Prostate gland (tissue), 2 donors: ENCODE data around the gene PPFIBP2.

Experiments used
- CTCF ChIP-seq, 4 experiments: fragments of 200-600 bp in 2 of 4; fragments of 450-650 bp in 2 of 4; sonication (generic) in 2 of 4; IDR thresholded peaks; 1 replicate in 3 of 4; 2 replicates in 1 of 4; pipeline ENCODE4 v1.5.1; 2016 to 2019; ENCODE audit warnings: antibody characterized with exemption in 4 of 4, mild to moderate bottlenecking in 2 of 4, moderate library complexity in 2 of 4
- POLR2AphosphoS5 ChIP-seq: sonication (generic); formaldehyde crosslinking; IDR thresholded peaks from one replicate; pipeline ENCODE4 v1.6.1; 2017; ENCODE audit warnings: antibody characterized with exemption

- TF ChIP-seq CTCF (IDR thresholded peaks at IDR 0.05) (no peak), POLR2AphosphoS5 (no peak)
Measured at GRCh38 chr11:7498193-7498592, 15.6 kb upstream of the PPFIBP2 start.
